Forelimb muscle (tissue), 1 donor: ENCODE results near the gene AIF1. TPM values are rescaled to one million over a fixed set of nuclear protein-coding genes. Genes with fewer than 3 reads are reported as not detected.
"Not testable (repeated sequence)": the region's sequence is repeated elsewhere in the genome, so short reads cannot be mapped to it uniquely, and the experiment has no call there.

Experiments used
- DNase-seq: peaks from one replicate; pipeline ENCODE4 v3.0.0-alpha.2; 2013; ENCODE audit warnings: low read depth
- polyA plus RNA-seq: library from polyadenylated mRNA; unstranded; fragments of 120-200 nt; gene quantifications from one replicate; pipeline ENCODE4 v1.2.1, GENCODE V29; 2013; ENCODE audit not compliant: insufficient read length

The AIF1 gene
- polyA plus RNA-seq, 1 donor = 13.4 TPM

GRCh38 chr6:31580807-31581433, 34.1 kb upstream of the AIF1 start:
- no peak for DNase-seq

DNA sequence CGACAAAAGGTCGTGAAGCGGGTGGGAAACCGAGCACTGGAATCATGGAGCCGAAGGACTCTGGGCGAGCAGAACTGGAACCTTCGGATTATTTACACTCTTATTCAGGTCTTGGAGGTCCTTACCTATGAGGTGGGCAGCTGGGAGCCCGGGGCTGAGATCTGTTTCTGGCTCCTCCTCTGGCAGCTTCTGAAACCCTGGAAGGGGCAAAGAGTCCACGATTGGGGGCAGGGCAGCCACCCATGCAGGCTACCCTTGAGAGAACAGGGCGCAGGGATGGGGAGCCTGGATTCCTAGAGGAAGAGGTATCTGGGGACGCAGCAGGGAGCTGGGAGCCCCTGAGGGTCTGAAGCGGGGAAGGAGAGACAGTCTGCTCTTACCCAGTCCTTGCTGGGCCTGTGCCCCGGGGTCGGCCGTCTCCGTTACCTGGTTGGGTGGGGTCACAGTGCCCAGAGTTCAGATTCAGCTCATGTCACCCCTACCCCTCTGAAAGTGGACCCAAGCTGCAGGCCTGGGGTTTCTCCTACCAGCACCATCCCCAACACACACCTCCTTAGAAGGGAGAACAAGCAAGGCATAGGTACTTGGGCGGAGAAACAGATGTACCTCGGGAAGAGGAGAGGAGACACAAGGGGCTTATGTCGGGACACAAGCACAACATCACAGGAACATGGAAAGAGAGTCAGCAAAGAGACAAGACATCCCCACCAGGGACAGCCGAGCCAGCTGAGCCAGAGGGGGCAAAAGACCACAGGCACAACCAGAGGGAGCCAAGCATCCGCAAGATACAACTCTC, 33.4 kb upstream of the AIF1 start:
- DNase-seq = no peak

GRCh38 chr6:31582230-31582643, 32.8 kb upstream of the AIF1 start, which contains the start of gene LTB:
Gene LTB, minus strand, starts transcription at chr6:31582424. Its CDS starts 7 bp downstream, at chr6:31582417.
- DNase-seq = no peak

GRCh38 chr6:31585491-31585890, 29.5 kb upstream of the AIF1 start:
- DNase-seq = no peak

DNA sequence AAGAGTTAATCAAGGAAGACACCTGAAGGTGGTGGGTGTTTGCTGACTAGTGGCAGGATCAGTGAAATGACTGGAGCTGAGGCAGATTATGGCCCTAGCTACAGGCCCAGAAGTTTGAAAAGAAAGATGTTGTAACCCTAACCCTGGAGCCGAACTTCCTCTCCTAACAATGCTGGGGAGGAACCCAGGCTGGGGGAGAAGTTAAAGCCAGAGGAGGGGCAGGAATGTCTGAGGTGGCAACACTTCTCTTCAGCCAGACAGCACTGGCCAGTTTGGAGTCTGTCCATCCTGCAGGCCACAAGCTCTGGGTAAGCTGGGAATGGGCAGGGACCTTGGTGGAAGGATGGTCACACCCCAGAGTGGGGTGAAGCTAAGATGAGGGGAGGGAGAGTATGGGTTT, 29.0 kb upstream of the AIF1 start, which contains the start of gene LST1:
LST1 (plus strand) TSS at position 270 of the 400 bp plus-strand sequence. CDS start 1,023 bp downstream, outside the sequence.
- no peak for DNase-seq

DNA sequence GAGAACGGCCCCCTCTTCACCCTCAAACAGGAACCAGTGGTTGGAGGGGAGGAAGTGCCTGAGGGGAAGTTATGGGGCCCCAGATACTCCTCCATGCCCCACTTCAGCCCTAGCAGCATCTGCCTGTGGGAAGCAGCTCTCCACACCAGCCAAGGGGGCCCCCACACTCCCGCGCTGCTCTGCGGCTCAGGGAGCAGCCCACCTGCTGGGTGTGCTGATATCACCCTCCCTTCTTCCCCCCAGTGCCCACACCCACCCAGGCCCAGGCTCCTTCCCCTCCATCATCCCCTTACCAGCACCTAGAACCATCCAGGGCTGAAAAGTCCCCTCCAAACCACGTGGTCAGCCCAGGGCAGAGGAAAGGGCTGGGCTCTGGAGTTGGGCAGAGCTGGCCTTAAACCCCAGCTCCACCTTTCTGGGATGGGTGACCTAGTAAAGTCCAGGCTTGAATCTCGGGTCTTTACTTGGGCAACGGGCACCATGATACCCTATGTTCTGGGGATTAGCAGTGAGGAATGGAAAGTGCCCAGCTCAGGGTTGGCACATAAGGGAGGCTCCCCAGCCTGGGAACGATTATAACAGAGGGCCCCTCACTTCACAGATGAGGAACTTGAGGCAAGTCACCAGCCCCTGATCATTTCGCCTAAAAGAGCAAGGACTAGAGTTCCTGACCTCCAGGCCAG, 28.3 kb upstream of the AIF1 start:
- no peak for DNase-seq

GRCh38 chr6:31587791-31588777, 26.9 kb upstream of the AIF1 start:
- no peak for DNase-seq

GRCh38 chr6:31588871-31589650, 26.0 kb upstream of the AIF1 start:
- no peak for DNase-seq

GRCh38 chr6:31590691-31591090, 24.3 kb upstream of the AIF1 start:
- not testable (repeated sequence) for DNase-seq

GRCh38 chr6:31592396-31592771, 22.6 kb upstream of the AIF1 start:
- DNase-seq = no peak

- DNase-seq = no peak
Observed at GRCh38 chr6:31597006-31597405, 18.0 kb upstream of the AIF1 start.

- no peak for DNase-seq
Observed at GRCh38 chr6:31607317-31607716, 7.7 kb upstream of the AIF1 start.

GRCh38 chr6:31609519-31610406, 5.3 kb upstream of the AIF1 start:
- no peak for DNase-seq

GRCh38 chr6:31610968-31611367, 4.1 kb upstream of the AIF1 start:
- DNase-seq = no peak

GRCh38 chr6:31614075-31614619, 887 bp upstream of the AIF1 start:
- DNase-seq = no peak

DNA sequence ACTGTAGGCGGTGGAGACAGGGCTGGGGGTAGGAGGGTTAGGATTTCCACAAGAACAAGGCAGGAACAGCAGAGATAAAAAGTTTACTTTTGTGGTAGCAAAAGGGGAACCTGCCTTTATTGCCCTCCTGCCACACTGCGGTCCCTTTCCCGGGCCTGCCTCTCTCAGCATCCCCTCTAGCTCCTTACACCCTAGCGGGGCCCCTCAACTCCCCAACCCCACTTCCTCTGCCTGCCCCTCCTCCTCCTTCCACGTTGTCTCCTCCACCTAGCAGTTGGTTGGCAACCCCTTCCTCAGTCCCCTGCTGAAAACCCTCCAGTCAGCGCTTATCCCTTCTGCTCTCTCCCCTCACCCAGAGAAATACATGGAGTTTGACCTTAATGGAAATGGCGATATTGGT, 714 bp downstream of the AIF1 start:
- no peak for DNase-seq

DNA sequence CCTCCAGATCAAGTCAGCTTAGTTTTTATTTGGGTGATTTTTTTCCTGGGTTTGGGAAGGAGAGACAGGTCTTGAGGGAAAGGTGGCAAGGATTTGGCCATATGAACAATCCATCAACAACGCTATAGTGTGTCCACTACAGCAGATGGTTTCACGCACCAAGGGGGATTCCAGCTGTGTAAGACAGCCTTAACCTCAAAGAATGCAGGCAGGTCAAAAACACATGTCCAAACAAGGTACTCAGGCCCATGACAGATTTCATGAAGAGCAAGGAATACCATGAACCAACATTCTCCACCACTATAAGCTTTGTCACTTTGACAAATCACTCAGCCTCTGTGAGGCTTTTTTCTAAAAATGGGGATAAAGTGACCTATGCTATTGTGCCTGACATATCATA, 2.0 kb downstream of the AIF1 start:
- no peak for DNase-seq

- DNase-seq = peak; percentile 96
Observed at GRCh38 chr6:31619805-31620585, 5.0 kb downstream of the AIF1 start.
